ENCODE data around the gene CRYBB2.
"Not testable (repeated sequence)": the region's sequence is repeated elsewhere in the genome, so short reads cannot be mapped to it uniquely, and the experiment has no call there.

Gene CRYBB2

DNA sequence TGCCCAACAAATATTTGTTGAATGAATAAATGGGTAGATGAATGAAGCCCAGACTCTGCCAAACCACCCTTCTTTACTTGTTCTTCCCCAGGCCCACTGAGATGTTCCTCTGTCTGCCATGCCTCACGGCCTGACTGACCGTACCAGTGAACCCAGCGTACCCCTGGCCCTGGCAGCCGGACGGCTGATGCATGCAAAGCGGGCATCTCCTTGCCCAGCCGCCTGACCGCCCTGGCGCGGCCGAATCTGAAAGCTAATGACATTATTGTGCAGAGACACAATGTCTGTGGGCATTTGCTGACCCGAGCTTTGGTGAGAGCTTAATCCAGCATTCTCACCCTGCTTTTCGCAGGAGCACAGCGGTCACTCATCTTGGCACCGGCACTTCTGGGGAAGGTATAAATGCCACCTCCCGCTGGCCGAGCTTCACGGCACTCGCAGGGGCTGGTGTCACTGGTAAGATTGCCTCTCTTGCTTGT, at the start of gene CRYBB2:
CRYBB2 (plus strand) TSS at position 429 of the 479 bp plus-strand sequence. CDS start 1,791 bp downstream, outside the sequence.
- DNase-seq, result no peak

DNA sequence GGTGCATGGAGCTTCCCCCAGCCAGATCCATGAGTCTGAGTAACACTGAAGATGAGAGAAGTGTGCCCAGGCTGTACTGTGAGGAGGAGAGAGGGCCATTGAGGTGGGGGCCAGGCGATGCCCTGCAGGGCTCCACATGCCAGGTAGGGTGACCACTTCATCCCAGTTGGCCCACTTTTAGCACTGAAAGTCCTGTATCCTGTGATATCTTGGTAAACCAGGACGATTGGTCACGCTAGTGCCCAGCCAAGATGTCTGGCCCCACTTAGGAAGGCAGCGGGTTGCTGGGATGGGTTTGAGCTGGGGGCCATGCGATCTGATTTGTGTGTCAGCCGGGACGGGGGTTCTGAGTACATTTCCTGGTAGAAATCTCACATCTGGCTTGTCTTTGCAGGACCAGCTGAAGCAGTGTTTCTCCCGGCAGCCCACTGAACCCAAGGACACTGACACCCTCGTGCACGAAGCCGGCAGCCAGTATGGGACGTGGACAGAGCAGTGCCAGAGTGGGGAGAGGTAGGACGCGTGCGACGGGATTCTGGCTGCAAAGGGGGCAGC, 48.9 kb upstream of the CRYBB2 start:
- no peak for DNase-seq

DNA sequence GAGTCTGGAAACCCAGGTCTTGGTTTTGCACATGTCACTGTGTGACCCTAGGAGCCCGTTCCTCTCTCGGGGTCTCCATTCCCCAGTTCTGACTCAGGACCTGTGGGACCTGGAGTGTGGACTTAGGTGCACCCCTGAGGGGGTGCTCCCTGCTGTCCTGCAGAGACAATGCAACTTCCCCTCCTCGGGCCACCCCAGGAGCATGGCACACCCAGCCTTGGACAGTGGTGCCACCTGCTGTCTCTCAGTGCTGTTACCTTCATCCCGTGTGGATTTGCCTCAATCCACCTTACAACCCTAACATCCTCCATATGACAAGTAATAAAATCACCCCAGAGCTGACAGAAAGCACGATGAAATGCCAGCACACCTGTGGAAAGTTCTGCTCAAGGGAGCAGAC, 47.3 kb upstream of the CRYBB2 start:
- DNase-seq, result no peak

DNA sequence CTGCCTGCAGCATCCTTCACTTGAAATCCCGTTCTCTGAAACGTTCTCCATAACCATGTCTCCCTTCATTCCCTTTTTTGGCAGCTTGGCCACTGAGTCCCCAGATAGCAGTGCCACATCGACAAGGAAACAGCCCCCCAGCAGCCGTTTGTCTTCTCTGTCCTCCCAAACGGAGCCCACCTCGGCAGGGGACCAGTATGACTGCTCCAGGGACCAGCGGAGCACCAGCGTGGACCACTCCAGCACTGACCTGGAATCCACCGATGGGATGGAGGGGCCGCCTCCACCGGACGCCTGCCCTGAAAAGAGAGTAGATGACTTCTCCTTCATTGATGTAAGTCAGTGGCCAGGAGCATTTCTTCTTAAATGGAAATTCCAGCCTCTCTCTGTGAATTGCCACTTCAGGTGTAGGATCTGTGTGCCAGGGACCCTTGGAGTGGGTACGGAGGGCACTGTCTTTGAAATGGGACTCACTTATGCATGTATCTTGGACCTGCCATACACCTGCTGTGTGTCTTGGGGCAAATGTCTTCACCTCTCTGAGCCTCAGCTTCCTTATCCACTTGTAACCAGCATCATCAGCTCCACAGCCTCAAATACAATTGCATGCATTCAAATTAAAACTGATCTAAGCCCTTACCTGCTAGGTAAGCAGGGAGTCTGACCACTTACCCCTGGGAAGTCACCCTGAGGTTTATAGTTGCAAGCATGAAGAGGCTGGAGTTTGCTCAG, 45.1 kb upstream of the CRYBB2 start:
- DNase-seq, result no peak

DNA sequence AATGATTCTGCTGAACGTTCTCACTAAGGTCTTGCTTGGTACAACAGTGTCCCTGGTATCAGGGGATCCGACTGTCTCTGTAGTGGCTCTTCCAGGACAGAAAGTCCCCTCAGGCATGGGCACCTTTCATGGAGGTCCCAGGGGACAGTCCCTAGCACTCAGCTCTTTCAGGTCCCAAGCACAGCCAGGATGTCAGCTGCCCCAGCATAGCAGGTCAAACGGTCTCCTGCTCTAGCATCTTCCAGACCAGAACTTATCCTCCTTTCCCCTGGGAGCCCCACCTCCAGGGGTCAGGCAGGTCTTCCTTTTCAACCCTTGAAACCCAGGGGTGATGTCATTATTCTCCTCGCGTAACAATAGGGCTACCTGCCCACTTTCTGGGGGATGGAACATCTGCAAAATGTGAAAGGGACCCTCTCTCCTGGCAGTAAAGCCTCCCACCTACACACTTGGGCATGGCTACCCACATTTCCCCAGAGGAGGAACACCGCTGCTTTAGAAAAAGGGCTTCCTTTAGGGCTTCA, 44.5 kb upstream of the CRYBB2 start:
- no peak for DNase-seq

- DNase-seq, result no peak
Measured at GRCh38 chr22:25176175-25176574, 43.3 kb upstream of the CRYBB2 start.

- DNase-seq, result no peak
Measured at GRCh38 chr22:25176799-25177198, 42.6 kb upstream of the CRYBB2 start.

- DNase-seq, result no peak
Measured at GRCh38 chr22:25177226-25177625, 42.2 kb upstream of the CRYBB2 start.

DNA sequence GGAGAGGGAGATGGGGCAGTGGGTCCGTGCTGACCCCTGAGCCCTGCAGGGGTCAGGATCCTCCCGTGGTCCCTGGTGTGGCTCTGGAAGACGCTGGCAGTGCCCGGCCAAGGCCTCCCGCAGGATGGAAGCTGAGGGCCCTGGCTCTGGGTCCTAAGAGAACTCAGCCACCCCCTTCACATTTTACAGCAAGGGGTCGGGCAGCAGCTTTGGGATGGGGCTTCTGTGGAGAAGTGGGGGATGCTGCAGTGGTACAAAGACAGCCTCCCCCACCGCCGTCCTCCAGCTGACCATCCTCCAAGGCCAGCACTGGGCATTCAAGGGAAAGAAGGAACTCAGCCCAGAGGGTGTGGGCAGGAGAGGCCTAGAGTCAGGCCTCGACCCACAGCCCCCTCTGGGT, 41.5 kb upstream of the CRYBB2 start:
- DNase-seq, result no peak

GRCh38 chr22:25178348-25178747, 41.1 kb upstream of the CRYBB2 start:
- DNase-seq, result not testable (repeated sequence)

GRCh38 chr22:25178869-25179631, 40.4 kb upstream of the CRYBB2 start:
- not testable (repeated sequence) for DNase-seq

DNA sequence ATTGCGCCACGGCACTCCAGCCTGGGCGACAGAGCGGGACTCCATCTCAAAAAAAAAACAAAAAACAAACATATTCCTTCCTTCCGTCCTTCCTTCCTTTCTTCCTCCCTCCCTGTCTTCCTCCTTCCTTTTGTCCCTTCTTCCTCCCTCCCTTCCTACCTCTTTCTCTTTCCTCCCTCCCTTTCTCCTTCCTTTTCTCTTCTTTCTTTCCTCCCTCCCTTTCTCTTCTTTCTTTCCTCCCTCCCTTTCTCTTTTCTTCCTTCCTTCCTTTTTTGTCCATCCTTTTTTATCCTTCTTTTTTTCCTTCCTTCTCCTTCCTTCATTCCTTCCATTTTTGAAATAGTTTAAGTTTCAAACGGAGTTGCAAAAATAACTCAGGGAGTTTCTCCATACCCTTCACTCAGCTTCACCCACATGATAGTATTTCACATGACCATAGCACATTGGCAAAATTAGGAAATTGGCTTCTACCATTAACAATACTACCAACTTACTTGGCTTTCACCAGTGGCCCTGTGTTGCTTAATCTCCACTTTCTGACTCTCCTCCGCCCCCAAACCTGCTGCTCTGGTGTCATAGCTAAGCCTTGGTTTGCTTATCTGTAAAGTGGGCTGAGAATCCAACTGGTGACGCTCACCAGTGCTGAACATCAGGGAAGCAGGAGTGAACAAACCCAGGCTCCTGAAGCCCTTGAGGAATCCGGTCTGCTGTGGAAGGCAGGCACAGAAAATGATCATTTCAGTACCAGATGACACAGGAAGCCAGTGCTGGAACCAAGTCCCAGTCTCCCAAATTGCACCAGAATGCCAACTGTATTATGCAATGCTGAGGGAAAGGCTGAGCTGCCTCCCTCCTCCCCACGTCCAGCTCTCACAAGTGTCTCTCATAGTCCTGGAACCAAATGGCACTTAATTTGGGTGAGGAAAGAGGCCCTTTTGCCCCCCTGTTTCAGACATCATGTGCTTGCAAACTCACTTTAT, 37.0 kb upstream of the CRYBB2 start:
- DNase-seq, result no peak

GRCh38 chr22:25183949-25184619, 35.4 kb upstream of the CRYBB2 start:
- no peak for DNase-seq

- DNase-seq, result no peak
Measured at GRCh38 chr22:25186140-25186539, 33.3 kb upstream of the CRYBB2 start.

- DNase-seq, result no peak
Measured at GRCh38 chr22:25187469-25187868, 32.0 kb upstream of the CRYBB2 start.

DNA sequence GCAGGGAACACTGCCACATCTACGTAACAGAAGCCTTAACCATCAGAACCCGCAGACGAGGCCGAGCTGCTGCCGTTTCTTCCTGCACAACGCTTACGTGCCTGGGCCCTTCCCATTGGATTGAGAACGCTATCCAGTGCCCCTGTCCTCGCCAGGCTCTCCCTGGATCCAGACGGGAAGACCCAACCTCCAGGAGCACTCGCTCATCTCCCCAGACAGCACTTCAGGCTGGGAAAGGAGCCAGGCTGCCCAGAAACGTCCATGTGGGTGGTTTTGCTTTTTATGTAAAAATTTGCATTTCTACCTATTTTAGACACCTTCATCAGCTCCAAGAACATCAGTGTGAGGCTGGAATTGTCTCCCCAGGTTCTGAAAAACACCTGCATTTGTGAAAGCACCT, 27.0 kb upstream of the CRYBB2 start:
- no peak for DNase-seq

DNA sequence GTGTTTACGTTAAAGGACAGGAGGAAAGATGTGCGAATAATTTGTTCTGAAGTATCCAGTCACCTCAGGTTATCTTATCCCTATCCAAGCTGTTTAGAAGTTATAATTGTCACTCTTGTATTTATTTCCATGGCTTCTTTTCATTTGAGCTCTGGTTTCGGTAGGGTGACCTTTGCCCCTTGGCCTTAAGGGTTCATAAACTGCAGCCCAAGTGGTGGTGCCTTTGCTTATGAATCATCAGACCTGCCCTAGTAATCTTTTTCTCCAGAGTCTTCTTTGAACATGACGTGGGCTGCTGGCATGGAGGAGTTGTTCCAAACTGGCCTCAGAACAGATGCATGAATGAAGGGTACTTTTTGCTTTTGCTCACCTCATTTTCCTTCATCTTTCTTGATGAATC, 26.3 kb upstream of the CRYBB2 start:
- DNase-seq, result no peak

GRCh38 chr22:25193548-25193947, 25.9 kb upstream of the CRYBB2 start:
- DNase-seq, result no peak

- no peak for DNase-seq
Measured at GRCh38 chr22:25196326-25196725, 23.1 kb upstream of the CRYBB2 start.

- DNase-seq, result no peak
Measured at GRCh38 chr22:25197340-25197739, 22.1 kb upstream of the CRYBB2 start.

DNA sequence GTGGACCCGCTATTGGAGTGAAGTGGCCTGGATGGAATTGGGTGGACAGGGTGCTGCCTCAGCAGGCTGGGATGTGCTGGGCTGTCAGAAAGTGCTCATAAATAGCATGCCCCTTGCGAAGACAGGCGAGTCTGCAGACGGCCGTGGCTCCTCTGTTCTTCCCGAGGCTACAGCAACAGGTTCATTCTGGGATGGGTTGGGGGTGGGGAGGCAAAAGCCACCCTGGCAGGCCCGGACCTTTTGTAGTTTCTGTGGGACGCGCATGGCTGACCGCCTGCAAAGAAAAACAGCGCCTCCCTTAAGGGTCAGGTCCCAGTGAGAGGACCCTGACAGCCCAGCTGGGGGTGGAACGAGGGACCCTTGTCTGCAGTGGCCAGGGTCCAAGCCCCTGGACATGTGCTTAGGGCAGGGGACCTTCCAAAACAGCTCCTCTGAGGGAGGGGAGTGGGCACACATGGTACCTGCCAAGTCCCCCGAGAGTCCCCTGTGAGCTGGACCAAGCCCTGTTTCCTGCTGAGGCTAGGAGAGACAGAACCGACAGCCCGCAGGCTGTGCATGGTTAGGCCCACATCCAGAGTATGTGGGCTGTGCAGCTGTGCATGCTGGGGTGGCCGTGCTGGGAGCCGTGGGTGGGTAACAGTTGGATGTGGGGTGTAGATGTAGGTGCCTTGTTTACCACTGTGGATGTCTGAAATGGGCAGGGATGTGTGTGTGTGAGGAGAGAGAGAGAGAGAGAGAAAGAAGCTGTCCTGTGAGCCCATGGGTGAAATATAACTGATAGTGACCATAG, 19.5 kb upstream of the CRYBB2 start, which contains the start of gene CRYBB3:
CRYBB3 (plus strand) TSS at position 128 of the 790 bp plus-strand sequence. CDS start 1,539 bp downstream, outside the sequence.
- no peak for DNase-seq

Measured in DMS 273 treated with DMSO at 0.1 percent for 48 hours (cell line).